IPS-15b (cell line): ENCODE measurements around the gene ZNF587.
"Not testable (repeated sequence)": the region's sequence is repeated elsewhere in the genome, so short reads cannot be mapped to it uniquely, and the experiment has no call there.

Experiments used
- H3K27me3 ChIP-seq: one replicate; pipeline ENCODE4 v1.6.1; 2013; ENCODE audit warnings: low read length; ENCODE audit not compliant: control insufficient read depth, insufficient read depth
- H3K36me3 ChIP-seq: one replicate; pipeline ENCODE4 v1.6.1; 2013; ENCODE audit warnings: low read length; ENCODE audit not compliant: control insufficient read depth, insufficient read depth
- H3K4me1 ChIP-seq: one replicate; pipeline ENCODE4 v1.6.1; 2013; ENCODE audit warnings: mild to moderate bottlenecking, low read length; ENCODE audit not compliant: control insufficient read depth, insufficient read depth
- H3K4me3 ChIP-seq: one replicate; pipeline ENCODE4 v1.5.1; 2013; ENCODE audit warnings: low read depth, low read length
- H3K9ac ChIP-seq: one replicate; pipeline ENCODE4 v1.6.1; 2013; ENCODE audit warnings: low read depth, mild to moderate bottlenecking, low read length
- H3K9me3 ChIP-seq: one replicate; pipeline ENCODE4 v1.6.1; 2013; ENCODE audit warnings: mild to moderate bottlenecking, low read length; ENCODE audit not compliant: control insufficient read depth, insufficient read depth

Gene ZNF587

DNA sequence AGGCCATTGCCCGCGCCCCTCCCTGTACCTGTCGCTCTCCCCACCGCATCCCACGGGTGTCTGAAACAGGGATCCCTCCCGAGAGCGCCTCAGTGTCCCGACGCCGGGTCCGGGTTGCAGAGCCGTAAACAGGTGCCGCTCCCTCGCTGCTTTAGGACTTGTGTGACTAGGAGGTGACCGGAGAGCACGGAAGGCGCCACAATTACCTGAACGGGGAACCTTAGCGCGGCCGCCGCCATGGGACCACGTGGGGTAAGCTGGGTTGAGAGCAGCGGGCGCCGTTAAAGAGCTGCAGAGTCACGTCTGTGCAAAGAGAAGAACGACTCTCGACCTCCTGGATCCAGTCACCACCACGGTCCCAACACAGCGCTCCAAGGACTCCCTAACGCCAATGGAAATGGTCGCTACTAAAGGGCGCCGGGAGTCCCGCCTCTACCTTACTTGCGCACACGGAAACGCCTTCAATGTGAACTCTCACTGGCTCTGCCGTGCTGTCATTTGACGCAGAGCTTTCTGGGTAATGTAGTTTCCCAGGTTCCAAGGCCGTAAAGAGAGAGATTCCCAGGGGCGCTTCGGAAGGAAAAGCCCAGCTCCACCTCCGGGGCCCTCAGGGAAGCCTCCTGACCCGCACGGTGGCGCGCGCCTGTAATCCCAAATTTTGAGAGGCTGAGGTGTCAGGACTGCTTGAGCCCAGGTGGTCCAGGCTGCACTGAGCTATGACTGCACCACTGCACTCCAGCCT, 35.0 kb upstream of the ZNF587 start, which contains the start of gene ZNF552:
TSS of gene ZNF552 (minus strand) at position 409 of the 742 bp plus-strand sequence. CDS start at position 239, 170 bp downstream.
- Histone ChIP-seq H3K4me1 (peaks cover 2% of the 10 kb centered on the region), H3K36me3 (peaks cover 16% of the 10 kb centered on the region), H3K27me3 (no peaks in the 10 kb centered on the region), H3K9ac (peak within 1 kb of the TSS; percentile 63), H3K4me3 (peak within 1 kb of the TSS; percentile 80), H3K9me3 (no peaks in the 10 kb centered on the region)

- H3K4me1 ChIP-seq = peaks cover 2% of the 10 kb centered on the region
- no peaks in the 10 kb centered on the region for H3K27me3 ChIP-seq
- peak overlapping the region; percentile 80 for H3K4me3 ChIP-seq
- H3K9me3 ChIP-seq = no peaks in the 10 kb centered on the region
- peak overlapping the region; percentile 47 for H3K9ac ChIP-seq
- peaks cover 11% of the 10 kb centered on the region for H3K36me3 ChIP-seq
These were observed 34.2 kb upstream of the ZNF587 start for GRCh38 chr19:57815247-57816075.

- Histone ChIP-seq H3K9me3 (no peaks in the 10 kb centered on the region), H3K27me3 (no peaks in the 10 kb centered on the region), H3K4me1 (peaks cover 2% of the 10 kb centered on the region), H3K9ac (no peak overlapping the region), H3K36me3 (peaks cover 10% of the 10 kb centered on the region), H3K4me3 (no peak overlapping the region)
These were observed 33.0 kb upstream of the ZNF587 start for GRCh38 chr19:57816652-57817051.

- Histone ChIP-seq H3K4me1 (peaks cover 2% of the 10 kb centered on the region), H3K36me3 (peaks cover 5% of the 10 kb centered on the region), H3K9me3 (no peaks in the 10 kb centered on the region), H3K9ac (no peak overlapping the region), H3K27me3 (no peaks in the 10 kb centered on the region), H3K4me3 (no peak overlapping the region)
These were observed 31.7 kb upstream of the ZNF587 start for GRCh38 chr19:57817976-57818375.

- H3K27me3 ChIP-seq = no peaks in the 10 kb centered on the region
- no peak overlapping the region for H3K9ac ChIP-seq
- peak overlapping the region; percentile 13 for H3K4me3 ChIP-seq
- H3K4me1 ChIP-seq = peaks cover 4% of the 10 kb centered on the region
- no peaks in the 10 kb centered on the region for H3K9me3 ChIP-seq
- H3K36me3 ChIP-seq = peaks cover 5% of the 10 kb centered on the region
These were observed 31.3 kb upstream of the ZNF587 start for GRCh38 chr19:57818378-57818777.

GRCh38 chr19:57819475-57820148, 30.0 kb upstream of the ZNF587 start:
- no peaks in the 10 kb centered on the region for H3K9me3 ChIP-seq
- peak overlapping the region; percentile 99 for H3K4me3 ChIP-seq
- peak overlapping the region; percentile 98 for H3K9ac ChIP-seq
- peaks cover 4% of the 10 kb centered on the region for H3K4me1 ChIP-seq
- peaks cover 5% of the 10 kb centered on the region for H3K36me3 ChIP-seq
- H3K27me3 ChIP-seq = no peaks in the 10 kb centered on the region

- Histone ChIP-seq H3K4me3 (peak overlapping the region; percentile 99), H3K27me3 (no peaks in the 10 kb centered on the region), H3K9me3 (no peaks in the 10 kb centered on the region), H3K36me3 (peaks cover 5% of the 10 kb centered on the region), H3K9ac (peak overlapping the region; percentile 98), H3K4me1 (peaks cover 3% of the 10 kb centered on the region)
These were observed 29.1 kb upstream of the ZNF587 start for GRCh38 chr19:57820599-57820998.

DNA sequence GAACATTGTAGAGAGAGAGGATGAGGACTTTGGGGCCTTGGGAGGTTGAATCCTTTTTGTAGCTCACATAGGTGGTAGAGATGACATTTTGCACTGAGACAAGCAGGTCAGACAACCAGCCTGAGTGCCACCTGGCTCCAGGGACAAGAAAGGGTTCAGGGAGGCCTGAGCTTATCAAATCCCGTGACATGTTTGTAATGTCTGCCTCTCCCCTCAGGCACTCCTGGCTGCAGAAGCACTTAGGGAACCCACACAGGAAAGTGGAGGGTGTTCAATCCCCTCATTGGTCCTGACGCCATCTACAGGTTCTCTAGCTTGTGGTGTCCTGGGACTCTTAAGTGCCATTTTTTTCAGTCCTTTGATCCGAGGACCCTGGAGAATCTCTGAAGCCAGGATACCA, 28.6 kb upstream of the ZNF587 start:
- H3K4me1 ChIP-seq, H3K27me3 ChIP-seq, H3K4me3 ChIP-seq, H3K36me3 ChIP-seq, H3K9me3 ChIP-seq, H3K9ac ChIP-seq: not testable (repeated sequence)

DNA sequence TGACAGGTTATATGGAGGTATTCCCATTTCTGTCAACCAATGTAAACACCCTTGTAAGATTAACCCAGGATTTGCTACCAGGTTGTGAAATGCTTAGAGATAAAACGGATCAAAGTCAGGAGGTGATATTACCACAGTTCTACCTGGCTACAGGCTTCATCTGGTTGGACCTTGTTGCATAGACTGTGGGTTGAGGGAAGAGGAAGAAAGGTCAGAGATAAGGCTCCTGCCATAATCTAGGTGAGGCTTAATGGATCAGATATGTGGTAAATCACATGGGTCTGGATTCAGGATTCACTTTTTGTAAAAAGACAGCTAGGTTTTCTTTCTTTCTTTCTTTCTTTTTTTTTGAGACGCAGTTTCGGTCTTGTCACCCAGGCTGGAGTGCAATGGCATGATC, 28.2 kb upstream of the ZNF587 start:
- H3K4me1 ChIP-seq, H3K36me3 ChIP-seq, H3K9ac ChIP-seq, H3K9me3 ChIP-seq, H3K4me3 ChIP-seq, H3K27me3 ChIP-seq: not testable (repeated sequence)

GRCh38 chr19:57823155-57823554, 26.5 kb upstream of the ZNF587 start:
- H3K36me3 ChIP-seq = not testable (repeated sequence)

GRCh38 chr19:57823608-57824007, 26.1 kb upstream of the ZNF587 start:
- not testable (repeated sequence) for H3K36me3 ChIP-seq, H3K4me3 ChIP-seq, H3K9me3 ChIP-seq, H3K27me3 ChIP-seq, H3K4me1 ChIP-seq, H3K9ac ChIP-seq

More at GRCh38 chr19:57823155-57823554, 26.5 kb upstream of the ZNF587 start:
- not testable (repeated sequence) for H3K4me3 ChIP-seq, H3K9ac ChIP-seq, H3K27me3 ChIP-seq, H3K4me1 ChIP-seq, H3K9me3 ChIP-seq
